GM18858 (cell line): ENCODE results near the gene GCNT2.
"Not testable (repeated sequence)": the region's sequence is repeated elsewhere in the genome, so short reads cannot be mapped to it uniquely, and the experiment has no call there.

Source experiments
- ATAC-seq: cut with Tn5 transposase; IDR thresholded peaks from one replicate; pipeline ENCODE4 v1.9.1; 2021; ENCODE audit not compliant: unreplicated experiment

The GCNT2 gene

DNA sequence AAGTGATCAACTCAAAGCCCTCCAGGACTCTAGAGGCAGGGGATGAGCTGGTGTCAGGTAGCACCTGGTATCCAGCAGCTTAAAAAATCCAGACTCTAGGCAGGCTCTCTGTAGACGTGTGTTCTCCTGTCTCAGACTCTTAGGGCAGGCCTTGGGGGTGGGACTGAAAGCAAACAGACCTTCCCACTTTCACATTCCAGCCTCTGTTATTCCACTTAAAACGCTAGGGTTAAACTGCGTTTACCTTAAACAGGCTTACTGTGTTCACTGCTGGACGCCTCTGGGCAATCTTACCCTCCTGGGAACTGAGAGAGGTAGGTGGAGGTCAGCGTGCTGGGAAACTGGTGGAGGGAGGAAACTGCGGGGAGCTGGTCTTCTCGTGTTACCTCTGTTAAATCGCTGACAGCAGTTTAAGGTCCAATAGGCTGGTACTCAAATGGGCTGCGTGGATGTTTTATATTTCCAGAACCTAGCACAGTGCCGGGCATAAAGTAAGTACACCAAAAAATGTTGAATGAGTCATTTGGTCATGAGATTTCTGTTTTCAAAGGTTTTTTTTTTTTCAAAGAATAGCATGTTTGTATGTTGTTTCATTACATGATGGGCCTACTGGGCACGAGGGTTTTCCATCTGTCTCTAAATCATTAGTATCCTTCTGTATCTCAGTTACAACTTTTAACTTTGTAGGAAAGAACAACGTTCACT is at the start of gene GCNT2:
Gene GCNT2 (plus strand): TSS at position 248 of the 705 bp plus-strand sequence. CDS start 7,561 bp downstream, outside the sequence.
- no peak for ATAC-seq

- no peak for ATAC-seq
Observed at GRCh38 chr6:10472634-10473033, 48.5 kb upstream of the GCNT2 start.

- no peak for ATAC-seq
Observed at GRCh38 chr6:10478187-10479040, 42.7 kb upstream of the GCNT2 start.

DNA sequence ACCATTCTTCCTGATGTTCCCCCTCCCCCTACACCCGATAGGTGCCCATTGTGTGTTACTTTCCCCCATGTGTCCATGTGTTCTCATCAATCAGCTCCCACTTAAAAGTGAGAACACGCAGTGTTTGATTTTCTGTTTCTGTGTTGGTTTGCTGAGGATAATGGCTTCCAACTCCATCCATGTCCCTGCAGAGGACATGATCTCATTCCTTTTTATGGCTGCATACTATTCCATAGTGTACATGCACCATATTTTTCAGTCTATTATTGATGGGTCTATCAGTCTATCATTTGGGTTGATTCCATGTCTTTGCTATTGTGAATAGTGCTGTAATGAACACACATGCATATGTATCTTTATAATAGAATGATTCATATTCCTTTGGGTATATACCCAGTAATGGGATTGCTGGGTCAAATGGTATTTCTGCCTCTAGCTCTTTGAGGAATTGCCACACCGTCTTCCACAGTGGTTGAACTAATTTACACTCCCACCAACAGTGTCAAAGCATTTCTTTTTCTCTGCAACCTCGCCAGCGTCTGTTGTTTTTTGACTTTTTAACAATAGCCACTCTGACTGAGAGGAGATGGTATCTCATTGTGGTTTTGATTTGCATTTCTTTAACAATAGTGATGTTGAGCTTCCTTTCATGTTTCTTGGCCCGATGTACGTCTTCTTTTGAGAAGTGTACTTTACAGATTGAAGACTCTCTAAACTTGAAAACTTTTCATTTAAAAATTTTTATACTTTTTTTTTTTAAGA is 41.0 kb upstream of the GCNT2 start:
- ATAC-seq = no peak

DNA sequence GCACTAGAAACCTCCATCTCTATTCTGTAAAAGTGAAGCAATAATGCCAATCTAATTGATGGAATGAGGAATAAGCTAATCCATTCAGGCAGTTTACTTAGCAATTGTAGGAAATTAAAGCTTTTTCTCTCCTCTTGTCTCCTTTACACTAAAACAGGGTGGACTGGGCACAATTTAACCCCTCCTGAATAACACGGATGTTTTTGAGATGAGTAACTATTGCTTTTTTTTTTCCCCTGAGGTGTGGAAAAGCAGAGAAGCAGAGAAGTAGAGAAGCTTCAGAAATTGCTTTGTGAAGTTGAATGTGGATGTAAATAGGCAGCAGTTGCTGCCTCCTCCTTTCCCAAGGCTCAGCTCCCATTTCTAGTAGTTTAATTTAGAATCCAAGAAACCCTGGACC is 40.0 kb upstream of the GCNT2 start:
- no peak for ATAC-seq

- no peak for ATAC-seq
Observed at GRCh38 chr6:10482636-10483257, 38.4 kb upstream of the GCNT2 start.

GRCh38 chr6:10484912-10485311 is 36.2 kb upstream of the GCNT2 start:
- no peak for ATAC-seq

- no peak for ATAC-seq
Observed at GRCh38 chr6:10485406-10485805, 35.7 kb upstream of the GCNT2 start.

DNA sequence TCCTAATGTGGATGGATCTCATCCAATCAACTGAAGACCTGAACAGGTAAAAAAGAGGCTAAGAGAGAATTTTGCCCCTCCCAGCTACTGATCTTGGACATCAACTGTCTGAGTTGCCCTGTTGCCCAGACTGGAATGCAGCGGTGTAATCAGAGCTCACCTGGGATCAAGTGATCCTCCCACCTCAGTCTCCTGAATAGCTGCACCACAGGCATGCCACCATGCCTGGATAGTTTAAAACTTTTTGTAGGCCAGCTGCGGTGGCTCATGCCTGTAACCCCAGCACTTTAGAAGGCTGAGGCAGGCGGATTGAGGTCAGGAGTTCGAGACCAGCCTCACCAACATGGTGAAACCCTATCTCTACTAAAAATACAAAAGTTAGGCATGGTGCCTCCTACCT is 34.9 kb upstream of the GCNT2 start:
- no peak for ATAC-seq

- not testable (repeated sequence) for ATAC-seq
Observed at GRCh38 chr6:10486944-10487588, 34.1 kb upstream of the GCNT2 start.

- no peak for ATAC-seq
Observed at GRCh38 chr6:10487668-10488327, 33.4 kb upstream of the GCNT2 start.

DNA sequence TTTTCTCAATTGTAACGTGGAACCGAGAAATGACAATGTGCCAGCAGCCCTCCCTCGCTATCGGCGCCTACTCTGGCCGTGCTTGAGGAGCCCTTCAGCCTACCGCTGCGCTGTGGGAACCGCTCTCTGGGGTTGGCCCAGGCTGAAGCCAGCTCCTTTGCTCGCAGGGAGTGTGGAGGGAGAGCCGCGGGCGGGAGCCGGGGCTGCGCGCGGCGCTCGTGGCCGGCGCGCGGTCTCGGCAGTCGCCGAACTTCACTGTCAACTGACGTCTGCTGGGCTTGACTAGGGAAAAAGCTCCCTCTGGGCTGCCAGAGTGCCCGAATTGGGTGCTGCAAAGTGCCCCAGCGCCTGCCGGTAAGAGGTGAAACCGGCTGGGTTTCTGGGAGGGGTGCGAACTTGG is 29.7 kb upstream of the GCNT2 start:
- no peak for ATAC-seq

- ATAC-seq = not testable (repeated sequence)
Observed at GRCh38 chr6:10491905-10492304, 29.2 kb upstream of the GCNT2 start.

- ATAC-seq = no peak
Observed at GRCh38 chr6:10495029-10495428, 26.1 kb upstream of the GCNT2 start.

- no peak for ATAC-seq
Observed at GRCh38 chr6:10505529-10505928, 15.6 kb upstream of the GCNT2 start.

GRCh38 chr6:10507298-10507697 is 13.9 kb upstream of the GCNT2 start:
- no peak for ATAC-seq

GRCh38 chr6:10507715-10508114 is 13.4 kb upstream of the GCNT2 start:
- ATAC-seq = no peak

- peak; percentile 95 for ATAC-seq
Observed at GRCh38 chr6:10510592-10511367, 10.4 kb upstream of the GCNT2 start.

DNA sequence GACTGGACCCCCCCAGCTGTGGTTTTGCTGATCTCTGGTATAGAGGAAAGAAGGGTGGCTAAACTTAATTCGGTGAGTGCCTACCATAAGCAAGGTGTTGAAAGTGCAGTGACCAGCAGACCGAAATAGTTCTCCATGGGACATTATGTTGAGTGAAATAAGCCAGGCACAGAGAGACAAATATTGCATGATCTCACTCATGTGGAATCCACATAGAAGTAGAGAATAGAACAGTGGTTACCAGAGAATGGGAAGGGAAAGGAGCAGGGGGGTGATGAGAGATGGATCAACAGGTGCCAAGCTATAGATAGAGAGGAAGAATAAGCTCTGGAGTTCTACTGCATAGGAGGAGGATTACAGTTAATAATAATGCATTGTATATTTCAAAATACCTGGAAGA is 9.7 kb upstream of the GCNT2 start:
- no peak for ATAC-seq
